Stimulated activated naive B cell treated with anti-CD40 and anti-IgM and Interleukin-4, amounts not matched to agents 10 μg/mL and 1 μg/mL and 100 μg/mL, for 72 hours (primary cell): ENCODE measurements around the gene TTLL11.
"Not testable (repeated sequence)": the region's sequence is repeated elsewhere in the genome, so short reads cannot be mapped to it uniquely, and the experiment has no call there.

Experiments
- ATAC-seq, 2 donors: fragments of 150-1000 bp; cut with Tn5 transposase; replicated peaks; 2 replicates each; pipeline ENCODE4 v1.10.0; 2021; ENCODE audit warnings: moderate library complexity in 1 of 2
- DNase-seq: peaks from one replicate; pipeline ENCODE4 v3.0.0; 2021
- H3K27ac Mint-ChIP-seq: one replicate; pipeline ENCODE4 v1.8.0; 2022; ENCODE audit warnings: mild to moderate bottlenecking, mixed read lengths
- H3K27me3 Mint-ChIP-seq, 2 donors: one replicate each; pipeline ENCODE4 v1.8.0; 2022; ENCODE audit warnings: mixed read lengths in 2 of 2
- H3K36me3 Mint-ChIP-seq, 2 donors: one replicate each; pipeline ENCODE4 v1.8.0; 2022; ENCODE audit warnings: mixed read lengths in 2 of 2, mild to moderate bottlenecking in 1 of 2
- H3K4me1 Mint-ChIP-seq, 2 donors: one replicate each; pipeline ENCODE4 v1.8.0; 2022; ENCODE audit warnings: mixed read lengths in 2 of 2, mild to moderate bottlenecking in 1 of 2
- H3K4me3 Mint-ChIP-seq, 2 donors: one replicate each; pipeline ENCODE4 v1.8.0; 2022; ENCODE audit warnings: mild to moderate bottlenecking in 2 of 2, mixed read lengths in 2 of 2, moderate library complexity in 1 of 2
- H3K9me3 Mint-ChIP-seq, 2 donors: one replicate each; pipeline ENCODE4 v1.8.0; 2022; ENCODE audit warnings: mixed read lengths in 2 of 2, mild to moderate bottlenecking in 1 of 2

Gene TTLL11

GRCh38 chr9:122119721-122120120, 26.6 kb upstream of the TTLL11 start:
- DNase-seq, result no peak

GRCh38 chr9:122119166-122119521, 26.0 kb upstream of the TTLL11 start:
- ATAC-seq (no peak), DNase-seq (no peak)
- peaks cover 0 to 11% of the 10 kb centered on the region in 2 donors for H3K4me1 Mint-ChIP-seq
- no peaks in the 10 kb centered on the region for H3K9me3 Mint-ChIP-seq
- peak overlapping the region; percentile 37 for H3K27ac Mint-ChIP-seq
- peaks cover 18 to 27% of the 10 kb centered on the region in 2 donors for H3K27me3 Mint-ChIP-seq
- H3K4me3 Mint-ChIP-seq, result no peak overlapping the region
- no peaks in the 10 kb centered on the region for H3K36me3 Mint-ChIP-seq

More at GRCh38 chr9:122119721-122120120, 26.6 kb upstream of the TTLL11 start:
- H3K4me1 Mint-ChIP-seq, result peaks cover 0 to 11% of the 10 kb centered on the region in 2 donors
- H3K27me3 Mint-ChIP-seq, result peaks cover 22 to 30% of the 10 kb centered on the region in 2 donors
- H3K27ac Mint-ChIP-seq, result no peak overlapping the region
- no peaks in the 10 kb centered on the region for H3K36me3 Mint-ChIP-seq
- no peak overlapping the region for H3K4me3 Mint-ChIP-seq
- no peaks in the 10 kb centered on the region for H3K9me3 Mint-ChIP-seq
- ATAC-seq, result no peak

- peaks cover 0 to 10% of the 10 kb centered on the region in 2 donors for H3K4me1 Mint-ChIP-seq
- no peak for DNase-seq
- peaks cover 16 to 24% of the 10 kb centered on the region in 2 donors for H3K27me3 Mint-ChIP-seq
- ATAC-seq, result no peak
- H3K36me3 Mint-ChIP-seq, result no peaks in the 10 kb centered on the region
- no peaks in the 10 kb centered on the region for H3K9me3 Mint-ChIP-seq
- no peak overlapping the region for H3K4me3 Mint-ChIP-seq
- no peak overlapping the region for H3K27ac Mint-ChIP-seq
Measured at GRCh38 chr9:122118343-122119165, 25.4 kb upstream of the TTLL11 start.

- H3K4me3 Mint-ChIP-seq, H3K36me3 Mint-ChIP-seq, H3K27ac Mint-ChIP-seq, ATAC-seq, DNase-seq, H3K4me1 Mint-ChIP-seq, H3K9me3 Mint-ChIP-seq: not testable (repeated sequence)
- H3K27me3 Mint-ChIP-seq, result peaks cover 15 to 28% of the 10 kb centered on the region in 2 donors
Measured at GRCh38 chr9:122117241-122117640, 24.1 kb upstream of the TTLL11 start.

- ATAC-seq (no peak), DNase-seq (no peak)
- H3K27ac Mint-ChIP-seq, result no peak overlapping the region
- H3K4me3 Mint-ChIP-seq, result no peak overlapping the region
- peaks cover 15 to 28% of the 10 kb centered on the region in 2 donors for H3K27me3 Mint-ChIP-seq
- no peaks in the 10 kb centered on the region for H3K36me3 Mint-ChIP-seq
- no peaks in the 10 kb centered on the region for H3K9me3 Mint-ChIP-seq
- no peaks in the 10 kb centered on the region for H3K4me1 Mint-ChIP-seq
Measured at GRCh38 chr9:122116448-122117173, 23.5 kb upstream of the TTLL11 start.

- ATAC-seq, result no peak
- no peaks in the 10 kb centered on the region for H3K9me3 Mint-ChIP-seq
- H3K4me3 Mint-ChIP-seq, result no peak overlapping the region
- DNase-seq, result no peak
- H3K27ac Mint-ChIP-seq, result no peak overlapping the region
- H3K4me1 Mint-ChIP-seq, result no peaks in the 10 kb centered on the region
- H3K36me3 Mint-ChIP-seq, result no peaks in the 10 kb centered on the region
- H3K27me3 Mint-ChIP-seq, result peaks cover 15 to 28% of the 10 kb centered on the region in 2 donors
Measured at GRCh38 chr9:122116040-122116439, 22.9 kb upstream of the TTLL11 start.

- no peaks in the 10 kb centered on the region for H3K4me1 Mint-ChIP-seq
- H3K4me3 Mint-ChIP-seq, result no peak overlapping the region
- H3K9me3 Mint-ChIP-seq, result no peaks in the 10 kb centered on the region
- no peak for DNase-seq
- H3K27me3 Mint-ChIP-seq, result peaks cover 15 to 28% of the 10 kb centered on the region in 2 donors
- ATAC-seq, result no peak
- H3K36me3 Mint-ChIP-seq, result no peaks in the 10 kb centered on the region
- no peak overlapping the region for H3K27ac Mint-ChIP-seq
Measured at GRCh38 chr9:122115176-122116035, 22.3 kb upstream of the TTLL11 start.

GRCh38 chr9:122113574-122113973, 20.5 kb upstream of the TTLL11 start:
- Mint-ChIP-seq H3K36me3 (no peaks in the 10 kb centered on the region), H3K27me3 (peaks cover 15 to 28% of the 10 kb centered on the region in 2 donors), H3K4me1 (no peaks in the 10 kb centered on the region), H3K9me3 (no peaks in the 10 kb centered on the region), H3K27ac (no peak overlapping the region), H3K4me3 (no peak overlapping the region)
- DNase-seq, result no peak
- ATAC-seq, result no peak

- Mint-ChIP-seq H3K4me1 (no peaks in the 10 kb centered on the region), H3K27me3 (peaks cover 15 to 28% of the 10 kb centered on the region in 2 donors), H3K4me3 (no peak overlapping the region), H3K9me3 (no peaks in the 10 kb centered on the region), H3K27ac (no peak overlapping the region), H3K36me3 (no peaks in the 10 kb centered on the region)
- DNase-seq (no peak), ATAC-seq (no peak)
Measured at GRCh38 chr9:122112238-122112637, 19.1 kb upstream of the TTLL11 start.

GRCh38 chr9:122111413-122112085, 18.4 kb upstream of the TTLL11 start:
- Mint-ChIP-seq H3K4me3 (no peak overlapping the region), H3K27ac (no peak overlapping the region), H3K36me3 (no peaks in the 10 kb centered on the region), H3K27me3 (peaks cover 15 to 28% of the 10 kb centered on the region in 2 donors), H3K4me1 (no peaks in the 10 kb centered on the region), H3K9me3 (no peaks in the 10 kb centered on the region)
- DNase-seq, result no peak
- ATAC-seq, result no peak

- ATAC-seq (no peak), DNase-seq (no peak)
- Mint-ChIP-seq H3K4me3 (no peak overlapping the region), H3K27ac (no peak overlapping the region), H3K4me1 (no peaks in the 10 kb centered on the region), H3K9me3 (no peaks in the 10 kb centered on the region), H3K36me3 (no peaks in the 10 kb centered on the region), H3K27me3 (peaks cover 10 to 22% of the 10 kb centered on the region in 2 donors)
Measured at GRCh38 chr9:122110100-122110833, 17.2 kb upstream of the TTLL11 start.

GRCh38 chr9:122109035-122109813, 16.1 kb upstream of the TTLL11 start:
- Mint-ChIP-seq H3K27ac (no peak overlapping the region), H3K4me1 (no peaks in the 10 kb centered on the region), H3K36me3 (peaks cover under 1 to 1% of the 10 kb centered on the region in 2 donors), H3K27me3 (peaks cover 5 to 14% of the 10 kb centered on the region in 2 donors), H3K9me3 (peaks cover 2% of the 10 kb centered on the region in 2 donors), H3K4me3 (no peak overlapping the region)
- DNase-seq (no peak), ATAC-seq (no peak)
